ENCODE data around the gene ZSWIM5.

GRCh38 chr1:45170151-45170742, 36.2 kb downstream of the ZSWIM5 start:
- TF ChIP-seq POLR2AphosphoS5 (IDR thresholded peaks at IDR 0.05; ENCODE audit: low read depth, low read length) (no peak), REST (IDR thresholded peaks at IDR 0.05; ENCODE audit: insufficient read depth in 1 of 2, low read depth in 2 of 2, low read length in 2 of 2) (no peak)

Measured in PFSK-1 (cell line).